Thyroid gland (tissue), 4 donors: ENCODE results near the gene RCAN1.
"Not testable (repeated sequence)": the region's sequence is repeated elsewhere in the genome, so short reads cannot be mapped to it uniquely, and the experiment has no call there.

Experiments used
- CTCF ChIP-seq, 6 experiments: fragments of 200-600 bp in 3 of 6; fragments of 450-650 bp in 3 of 6; sonication (generic) in 3 of 6; IDR thresholded peaks; one replicate each; pipeline ENCODE4 v1.5.1; 2016 to 2019; ENCODE audit warnings: antibody characterized with exemption in 6 of 6, mild to moderate bottlenecking in 2 of 6, inconsistent platforms in 1 of 6, moderate library complexity in 1 of 6
- POLR2A ChIP-seq, 2 donors: fragments of 450-650 bp; IDR thresholded peaks; one replicate each; pipeline ENCODE4 v1.6.1; 2017; ENCODE audit warnings: antibody characterized with exemption in 2 of 2, mild to moderate bottlenecking in 2 of 2, moderate library complexity in 1 of 2

- TF ChIP-seq CTCF, POLR2A (IDR thresholded peaks at IDR 0.05): not testable (repeated sequence)
These were observed 147.6 kb downstream of the RCAN1 start for GRCh38 chr21:34467333-34467732.
